Cardiac muscle cell (in vitro differentiated cells and primary cell): ENCODE measurements around the gene CCDC89. TPM values are rescaled to one million over a fixed set of nuclear protein-coding genes. Genes with fewer than 3 reads are reported as not detected.

Source experiments
- DNase-seq, 2 donors: peaks; one replicate each; pipeline versions ENCODE4 v3.0.0 to v3.0.0-alpha.2; 2010 to 2017; ENCODE audit warnings: low read depth in 1 of 2, low spot score in 1 of 2
- H3K27ac ChIP-seq: fragments of 200-600 bp; sonication (generic); 2 replicates; pipeline ENCODE4 v1.5.1; 2016
- H3K27me3 ChIP-seq: fragments of 200-600 bp; sonication (generic); 2 replicates; pipeline ENCODE4 v1.6.0; 2016; ENCODE audit warnings: control low read depth
- H3K36me3 ChIP-seq: fragments of 200-600 bp; sonication (generic); 2 replicates; pipeline ENCODE4 v1.5.1; 2016; ENCODE audit warnings: control low read depth
- H3K4me1 ChIP-seq: fragments of 200-600 bp; sonication (generic); 2 replicates; pipeline ENCODE4 v1.8.1; 2017; ENCODE audit warnings: low read depth, mild to moderate bottlenecking, mixed run types
- H3K4me3 ChIP-seq: fragments of 200-600 bp; sonication (generic); 2 replicates; pipeline ENCODE4 v1.5.1; 2016; ENCODE audit warnings: mild to moderate bottlenecking
- H3K9me3 ChIP-seq: fragments of 200-600 bp; sonication (generic); 2 replicates; pipeline ENCODE4 v1.5.1; 2017; ENCODE audit warnings: low read depth, mild to moderate bottlenecking, control low read depth
- CTCF ChIP-seq: IDR thresholded peaks from 2 replicates; pipeline ENCODE4 v1.5.1; 2012; ENCODE audit warnings: low read depth, mild to moderate bottlenecking, low read length
- polyA plus RNA-seq: library from polyadenylated mRNA; unstranded; fragments of >200 nt; fragmentation: Nextera tagmentation; extraction: Ambion mirVana; gene quantifications from 2 replicates; pipeline ENCODE4 v1.2.1, GENCODE V29; 2016
- total RNA-seq: library from RNA; depleted of rRNA; stranded (reverse); fragments of >200 nt; gene quantifications from 2 replicates; pipeline ENCODE4 v1.2.3, GENCODE V29; 2016

Gene CCDC89
- total and polyA plus RNA-seq, 2 experiments from 2014 or later: 0.45 to 1.1 TPM

DNA sequence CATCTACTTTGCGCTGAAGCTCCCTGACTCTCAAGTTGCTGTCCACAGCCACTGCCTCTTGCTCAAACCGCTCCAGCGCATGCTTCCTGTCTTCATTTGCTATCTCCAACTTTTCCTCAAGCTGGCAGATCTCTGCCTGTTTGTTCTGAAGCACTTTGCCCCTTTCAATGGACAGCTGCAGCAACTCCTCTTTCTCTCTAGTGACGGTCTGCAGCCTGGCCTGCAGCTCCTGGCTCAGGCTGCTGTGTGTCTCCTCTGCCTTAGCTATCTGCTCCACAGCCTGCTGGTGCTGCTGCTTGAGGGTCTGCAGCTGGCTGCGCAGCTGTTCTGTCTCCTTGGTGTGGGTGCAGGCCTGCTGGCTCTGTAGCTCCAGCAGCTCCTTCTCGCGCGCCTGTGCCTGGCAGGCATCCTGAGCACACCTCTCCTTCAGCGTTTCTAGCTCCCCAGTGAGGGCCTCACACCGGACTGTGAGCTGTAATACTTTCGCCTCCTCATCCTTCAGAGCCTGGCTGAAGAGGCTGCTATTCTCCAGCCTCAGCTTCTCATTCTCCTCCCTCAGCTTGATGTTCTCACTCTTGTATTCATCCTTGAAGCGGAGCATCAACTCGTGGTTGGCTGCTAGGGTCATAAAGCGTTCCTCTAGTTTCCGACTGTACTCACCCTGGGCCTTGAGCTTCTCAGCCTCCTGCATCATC lies 723 bp downstream of the CCDC89 start:
- Histone ChIP-seq H3K36me3 (no peaks in the 10 kb centered on the region), H3K27me3 (no peaks in the 10 kb centered on the region), H3K4me1 (peaks cover 17% of the 10 kb centered on the region), H3K9me3 (no peaks in the 10 kb centered on the region), H3K27ac (peak overlapping the region; percentile 66), H3K4me3 (no peak overlapping the region)
- DNase-seq: peak; percentile 26 to 69
- no peak for TF ChIP-seq CTCF

GRCh38 chr11:85682330-85683305 lies 3.4 kb downstream of the CCDC89 start:
- no peak overlapping the region for H3K27ac ChIP-seq
- H3K4me1 ChIP-seq: peaks cover 12% of the 10 kb centered on the region
- H3K4me3 ChIP-seq: no peak overlapping the region

GRCh38 chr11:85680897-85681296 lies 5.1 kb downstream of the CCDC89 start:
- TF ChIP-seq CTCF: no peak

More at GRCh38 chr11:85682330-85683305, 3.4 kb downstream of the CCDC89 start:
- DNase-seq: peak in 1 of 2 donors; percentile 76
- Histone ChIP-seq H3K36me3 (no peaks in the 10 kb centered on the region), H3K27me3 (no peaks in the 10 kb centered on the region), H3K9me3 (no peaks in the 10 kb centered on the region)
- TF ChIP-seq CTCF: no peak

GRCh38 chr11:85679576-85679975 lies 6.4 kb downstream of the CCDC89 start:
- Histone ChIP-seq H3K4me1 (no peaks in the 10 kb centered on the region), H3K27me3 (no peaks in the 10 kb centered on the region), H3K27ac (no peak overlapping the region), H3K9me3 (no peaks in the 10 kb centered on the region), H3K36me3 (no peaks in the 10 kb centered on the region), H3K4me3 (no peak overlapping the region)
- DNase-seq: no peak
- TF ChIP-seq CTCF: no peak

More at GRCh38 chr11:85680897-85681296, 5.1 kb downstream of the CCDC89 start:
- no peak overlapping the region for H3K4me3 ChIP-seq
- no peak for DNase-seq
- no peaks in the 10 kb centered on the region for H3K36me3 ChIP-seq
- no peaks in the 10 kb centered on the region for H3K9me3 ChIP-seq
- H3K4me1 ChIP-seq: peaks cover 11% of the 10 kb centered on the region
- no peaks in the 10 kb centered on the region for H3K27me3 ChIP-seq
- no peak overlapping the region for H3K27ac ChIP-seq

DNA sequence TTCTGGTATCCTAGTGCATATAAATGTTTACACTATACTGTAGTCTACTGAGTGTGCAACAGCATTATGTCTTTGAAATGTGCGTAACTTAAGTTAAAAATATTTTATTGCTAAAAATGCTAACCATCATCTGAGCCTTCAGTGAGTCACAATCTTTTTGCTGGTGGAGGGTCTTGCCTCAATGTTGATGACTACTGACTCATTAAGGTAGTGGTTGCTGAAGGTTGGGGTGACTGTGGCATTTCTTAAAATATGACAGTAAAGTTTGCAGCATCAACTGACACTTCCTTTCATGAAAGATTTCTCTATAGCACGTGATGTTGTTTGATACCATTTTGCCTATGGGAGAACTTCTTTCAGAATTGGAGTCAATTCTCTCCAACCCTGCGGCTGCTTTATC lies 12.6 kb downstream of the CCDC89 start:
- TF ChIP-seq CTCF: no peak
- Histone ChIP-seq H3K27me3 (no peaks in the 10 kb centered on the region), H3K36me3 (no peaks in the 10 kb centered on the region), H3K9me3 (no peaks in the 10 kb centered on the region), H3K4me1 (no peaks in the 10 kb centered on the region), H3K4me3 (no peak overlapping the region), H3K27ac (no peak overlapping the region)
- DNase-seq: no peak
